HEK293 (cell line): ENCODE measurements around the gene R3HDM2.

ENCODE experiments used
- GLI4 ChIP-seq: fragments of 450-650 bp; formaldehyde crosslinking; IDR thresholded peaks from 2 replicates; pipeline ENCODE4 v1.5.1; 2016; ENCODE audit warnings: missing biosample characterization, missing genetic modification characterization
- GLIS1 ChIP-seq: fragments of 450-650 bp; formaldehyde crosslinking; IDR thresholded peaks from 2 replicates; pipeline ENCODE4 v1.5.1; 2016; ENCODE audit warnings: missing biosample characterization, missing genetic modification characterization
- HOXC10 ChIP-seq: sonication (generic); formaldehyde crosslinking; IDR thresholded peaks from 2 replicates; pipeline ENCODE4 v1.8.1; 2023; ENCODE audit warnings: mild to moderate bottlenecking, missing genetic modification reagents
- KLF9 ChIP-seq: fragments of 450-650 bp; formaldehyde crosslinking; IDR thresholded peaks from 2 replicates; pipeline ENCODE4 v1.5.1; 2016; ENCODE audit warnings: missing biosample characterization, missing genetic modification characterization, low read depth
- MEIS1 ChIP-seq: sonication (generic); formaldehyde crosslinking; IDR thresholded peaks from 2 replicates; pipeline ENCODE4 v1.8.1; 2022; ENCODE audit warnings: missing genetic modification reagents, mild to moderate bottlenecking, borderline replicate concordance
- OSR2 ChIP-seq: fragments of 450-650 bp; formaldehyde crosslinking; IDR thresholded peaks from 2 replicates; pipeline ENCODE4 v1.5.1; 2016; ENCODE audit warnings: missing biosample characterization, missing genetic modification characterization
- OVOL3 ChIP-seq: fragments of 450-650 bp; formaldehyde crosslinking; IDR thresholded peaks from 2 replicates; pipeline ENCODE4 v1.5.1; 2016; ENCODE audit warnings: missing biosample characterization, missing genetic modification characterization
- REPIN1 ChIP-seq: fragments of 450-650 bp; formaldehyde crosslinking; IDR thresholded peaks from 2 replicates; pipeline ENCODE4 v1.5.1; 2017; ENCODE audit warnings: missing biosample characterization, missing genetic modification characterization, low read depth
- SETDB1 ChIP-seq: IDR thresholded peaks from one replicate; pipeline ENCODE4 v1.6.1; 2017; ENCODE audit warnings: mild to moderate bottlenecking, low read length, moderate library complexity, mixed read lengths; ENCODE audit not compliant: insufficient read length
- ZBTB1 ChIP-seq: fragments of 450-650 bp; formaldehyde crosslinking; IDR thresholded peaks from 2 replicates; pipeline ENCODE4 v1.5.1; 2016; ENCODE audit warnings: missing biosample characterization, missing genetic modification characterization
- ZFP41 ChIP-seq: fragments of 450-650 bp; formaldehyde crosslinking; IDR thresholded peaks from 2 replicates; pipeline ENCODE4 v1.5.1; 2016; ENCODE audit warnings: missing biosample characterization, missing genetic modification characterization, borderline replicate concordance
- ZNF140 ChIP-seq: fragments of 450-650 bp; formaldehyde crosslinking; IDR thresholded peaks from 2 replicates; pipeline ENCODE4 v1.5.1; 2016; ENCODE audit warnings: missing biosample characterization, missing genetic modification characterization
- ZNF16 ChIP-seq: fragments of 450-650 bp; formaldehyde crosslinking; IDR thresholded peaks from 2 replicates; pipeline ENCODE4 v1.5.1; 2016; ENCODE audit warnings: low read depth, missing biosample characterization, missing genetic modification characterization
- ZNF175 ChIP-seq: fragments of 450-650 bp; formaldehyde crosslinking; IDR thresholded peaks from 2 replicates; pipeline ENCODE4 v1.5.1; 2016; ENCODE audit warnings: missing biosample characterization, missing genetic modification characterization
- ZNF202 ChIP-seq: fragments of 450-650 bp; formaldehyde crosslinking; IDR thresholded peaks from 2 replicates; pipeline ENCODE4 v1.5.1; 2016; ENCODE audit warnings: missing biosample characterization, missing genetic modification characterization, borderline replicate concordance
- ZNF223 ChIP-seq: fragments of 450-650 bp; formaldehyde crosslinking; IDR thresholded peaks from 2 replicates; pipeline ENCODE4 v1.5.1; 2016; ENCODE audit warnings: missing biosample characterization, missing genetic modification characterization
- ZNF239 ChIP-seq: fragments of 450-650 bp; formaldehyde crosslinking; IDR thresholded peaks from 2 replicates; pipeline ENCODE4 v1.5.1; 2016; ENCODE audit warnings: missing biosample characterization, missing genetic modification characterization
- ZNF341 ChIP-seq: fragments of 450-650 bp; formaldehyde crosslinking; IDR thresholded peaks from 2 replicates; pipeline ENCODE4; 2016; ENCODE audit warnings: low read depth, missing biosample characterization, missing genetic modification characterization
- ZNF350 ChIP-seq: fragments of 450-650 bp; formaldehyde crosslinking; IDR thresholded peaks from 2 replicates; pipeline ENCODE4 v1.5.0; 2017; ENCODE audit warnings: missing biosample characterization, mild to moderate bottlenecking, missing genetic modification characterization
- ZNF514 ChIP-seq: fragments of 450-650 bp; formaldehyde crosslinking; IDR thresholded peaks from 2 replicates; pipeline ENCODE4 v1.5.1; 2016; ENCODE audit warnings: missing biosample characterization, missing genetic modification characterization
- ZNF785 ChIP-seq: fragments of 450-650 bp; formaldehyde crosslinking; IDR thresholded peaks from 2 replicates; pipeline ENCODE4 v1.5.1; 2016; ENCODE audit warnings: missing biosample characterization, missing genetic modification characterization
- ZSCAN16 ChIP-seq: fragments of 450-650 bp; formaldehyde crosslinking; IDR thresholded peaks from 2 replicates; pipeline ENCODE4 v1.5.1; 2016; ENCODE audit warnings: missing biosample characterization, missing genetic modification characterization
- ZXDB ChIP-seq: fragments of 450-650 bp; formaldehyde crosslinking; IDR thresholded peaks from 2 replicates; pipeline ENCODE4 v1.5.1; 2016; ENCODE audit warnings: missing biosample characterization, missing genetic modification characterization
- TF ChIP-seq, protein P1 (sequence below): fragments of 450-650 bp; formaldehyde crosslinking; optimal IDR thresholded peaks from 2 replicates; pipeline ENCODE3; 2016; ENCODE audit warnings: missing biosample characterization, mild to moderate bottlenecking, missing genetic modification characterization
- TF ChIP-seq, protein P2 (sequence below): fragments of 450-650 bp; formaldehyde crosslinking; IDR thresholded peaks from 2 replicates; pipeline ENCODE4 v1.5.1; 2016; ENCODE audit warnings: missing biosample characterization, missing genetic modification characterization
- TF ChIP-seq, protein P3 (sequence below): IDR thresholded peaks from 2 replicates; pipeline ENCODE4 v1.6.1; 2011; ENCODE audit warnings: mild to moderate bottlenecking, low read depth, low read length, borderline replicate concordance
- TF ChIP-seq, protein P4 (sequence below): fragments of 450-650 bp; formaldehyde crosslinking; IDR thresholded peaks from 2 replicates; pipeline ENCODE4 v1.5.1; 2016; ENCODE audit warnings: missing biosample characterization, missing genetic modification characterization
- TF ChIP-seq, protein P5 (sequence below): fragments of 450-650 bp; formaldehyde crosslinking; IDR thresholded peaks from 2 replicates; pipeline ENCODE4 v1.5.1; 2016; ENCODE audit warnings: missing biosample characterization, missing genetic modification characterization
- TF ChIP-seq, protein P6 (sequence below): fragments of 450-650 bp; formaldehyde crosslinking; IDR thresholded peaks from 2 replicates; pipeline ENCODE4 v1.5.1; 2016; ENCODE audit warnings: missing biosample characterization, missing genetic modification characterization
- TF ChIP-seq, protein P7 (sequence below): fragments of 450-650 bp; formaldehyde crosslinking; IDR thresholded peaks from 2 replicates; pipeline ENCODE4 v1.5.1; 2016; ENCODE audit warnings: missing biosample characterization, missing genetic modification characterization

The R3HDM2 gene

DNA sequence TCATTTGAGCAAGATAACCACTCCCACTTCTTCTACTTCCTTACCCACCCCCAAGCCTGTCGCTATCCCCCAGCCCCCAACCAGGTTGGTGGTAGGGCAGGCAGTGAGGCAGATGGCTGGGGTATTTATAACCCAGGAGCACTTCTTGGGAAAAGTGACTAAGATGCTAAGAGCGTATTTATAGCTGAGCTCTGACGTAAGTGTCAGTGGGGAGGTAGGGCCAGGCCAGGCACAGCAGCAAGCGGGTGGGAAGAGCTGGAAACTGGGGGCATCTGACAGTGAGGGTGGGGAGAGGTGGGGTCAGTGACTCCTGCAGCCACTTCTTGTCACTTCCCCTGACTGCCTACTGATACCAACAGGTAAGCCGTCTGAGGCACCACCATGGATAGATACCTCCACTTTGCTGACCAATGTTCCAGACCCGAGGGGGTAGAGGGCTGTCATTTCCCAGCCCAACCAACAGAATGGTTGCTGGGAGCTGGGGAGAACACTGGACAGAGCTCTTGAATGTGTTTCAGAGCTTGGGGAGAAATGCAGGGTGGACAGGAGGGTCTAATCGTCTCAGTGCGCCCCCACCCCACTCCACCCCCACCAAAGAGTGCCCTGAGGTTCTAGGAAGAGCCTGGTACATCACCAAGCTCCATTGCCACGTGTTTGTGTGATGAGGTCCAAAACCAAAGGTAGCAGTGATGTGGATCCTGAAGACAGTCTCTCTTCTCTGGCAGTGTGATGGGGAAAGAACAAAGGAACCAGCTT lies 21.5 kb upstream of the R3HDM2 start (continued):
- TF ChIP-seq ZFP41 (tag by site-specific recombination) (no peak), ZNF785 (tag by site-specific recombination) (no peak), ZNF350 (tag by site-specific recombination) (no peak), ZNF223 (no peak), REPIN1 (tag by site-specific recombination) (no peak), ZNF239 (tag by site-specific recombination) (no peak), ZNF341 (tag by site-specific recombination) (peak; percentile 90), HOXC10 (CRISPR knock-in tag) (no peak), ZBTB1 (no peak), ZNF514 (tag by site-specific recombination) (no peak), OVOL3 (tag by site-specific recombination) (no peak), GLIS1 (peak; percentile 55), ZNF16 (tag by site-specific recombination) (no peak), ZSCAN16 (tag by site-specific recombination) (no peak), ZNF175 (tag by site-specific recombination) (no peak), MEIS1 (CRISPR knock-in tag) (no peak), ZNF140 (no peak), GLI4 (tag by site-specific recombination) (no peak), KLF9 (tag by site-specific recombination) (peak; percentile 20; the same call in 1 of the 2 replicates), ZXDB (tag by site-specific recombination) (no peak), ZNF202 (no peak), SETDB1 (no peak), OSR2 (tag by site-specific recombination) (no peak)
- TF ChIP-seq, protein P1, sequence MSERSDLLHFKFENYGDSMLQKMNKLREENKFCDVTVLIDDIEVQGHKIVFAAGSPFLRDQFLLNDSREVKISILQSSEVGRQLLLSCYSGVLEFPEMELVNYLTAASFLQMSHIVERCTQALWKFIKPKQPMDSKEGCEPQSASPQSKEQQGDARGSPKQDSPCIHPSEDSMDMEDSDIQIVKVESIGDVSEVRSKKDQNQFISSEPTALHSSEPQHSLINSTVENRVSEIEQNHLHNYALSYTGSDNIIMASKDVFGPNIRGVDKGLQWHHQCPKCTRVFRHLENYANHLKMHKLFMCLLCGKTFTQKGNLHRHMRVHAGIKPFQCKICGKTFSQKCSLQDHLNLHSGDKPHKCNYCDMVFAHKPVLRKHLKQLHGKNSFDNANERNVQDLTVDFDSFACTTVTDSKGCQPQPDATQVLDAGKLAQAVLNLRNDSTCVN (tag by site-specific recombination): no peak
- TF ChIP-seq, protein P2, sequence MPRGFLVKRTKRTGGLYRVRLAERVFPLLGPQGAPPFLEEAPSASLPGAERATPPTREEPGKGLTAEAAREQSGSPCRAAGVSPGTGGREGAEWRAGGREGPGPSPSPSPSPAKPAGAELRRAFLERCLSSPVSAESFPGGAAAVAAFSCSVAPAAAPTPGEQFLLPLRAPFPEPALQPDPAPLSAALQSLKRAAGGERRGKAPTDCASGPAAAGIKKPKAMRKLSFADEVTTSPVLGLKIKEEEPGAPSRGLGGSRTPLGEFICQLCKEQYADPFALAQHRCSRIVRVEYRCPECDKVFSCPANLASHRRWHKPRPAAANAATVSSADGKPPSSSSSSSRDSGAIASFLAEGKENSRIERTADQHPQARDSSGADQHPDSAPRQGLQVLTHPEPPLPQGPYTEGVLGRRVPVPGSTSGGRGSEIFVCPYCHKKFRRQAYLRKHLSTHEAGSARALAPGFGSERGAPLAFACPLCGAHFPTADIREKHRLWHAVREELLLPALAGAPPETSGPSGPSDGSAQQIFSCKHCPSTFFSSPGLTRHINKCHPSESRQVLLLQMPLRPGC (tag by site-specific recombination): no peak
- TF ChIP-seq, protein P3, sequence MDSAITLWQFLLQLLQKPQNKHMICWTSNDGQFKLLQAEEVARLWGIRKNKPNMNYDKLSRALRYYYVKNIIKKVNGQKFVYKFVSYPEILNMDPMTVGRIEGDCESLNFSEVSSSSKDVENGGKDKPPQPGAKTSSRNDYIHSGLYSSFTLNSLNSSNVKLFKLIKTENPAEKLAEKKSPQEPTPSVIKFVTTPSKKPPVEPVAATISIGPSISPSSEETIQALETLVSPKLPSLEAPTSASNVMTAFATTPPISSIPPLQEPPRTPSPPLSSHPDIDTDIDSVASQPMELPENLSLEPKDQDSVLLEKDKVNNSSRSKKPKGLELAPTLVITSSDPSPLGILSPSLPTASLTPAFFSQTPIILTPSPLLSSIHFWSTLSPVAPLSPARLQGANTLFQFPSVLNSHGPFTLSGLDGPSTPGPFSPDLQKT: no peak
- TF ChIP-seq, protein P4, sequence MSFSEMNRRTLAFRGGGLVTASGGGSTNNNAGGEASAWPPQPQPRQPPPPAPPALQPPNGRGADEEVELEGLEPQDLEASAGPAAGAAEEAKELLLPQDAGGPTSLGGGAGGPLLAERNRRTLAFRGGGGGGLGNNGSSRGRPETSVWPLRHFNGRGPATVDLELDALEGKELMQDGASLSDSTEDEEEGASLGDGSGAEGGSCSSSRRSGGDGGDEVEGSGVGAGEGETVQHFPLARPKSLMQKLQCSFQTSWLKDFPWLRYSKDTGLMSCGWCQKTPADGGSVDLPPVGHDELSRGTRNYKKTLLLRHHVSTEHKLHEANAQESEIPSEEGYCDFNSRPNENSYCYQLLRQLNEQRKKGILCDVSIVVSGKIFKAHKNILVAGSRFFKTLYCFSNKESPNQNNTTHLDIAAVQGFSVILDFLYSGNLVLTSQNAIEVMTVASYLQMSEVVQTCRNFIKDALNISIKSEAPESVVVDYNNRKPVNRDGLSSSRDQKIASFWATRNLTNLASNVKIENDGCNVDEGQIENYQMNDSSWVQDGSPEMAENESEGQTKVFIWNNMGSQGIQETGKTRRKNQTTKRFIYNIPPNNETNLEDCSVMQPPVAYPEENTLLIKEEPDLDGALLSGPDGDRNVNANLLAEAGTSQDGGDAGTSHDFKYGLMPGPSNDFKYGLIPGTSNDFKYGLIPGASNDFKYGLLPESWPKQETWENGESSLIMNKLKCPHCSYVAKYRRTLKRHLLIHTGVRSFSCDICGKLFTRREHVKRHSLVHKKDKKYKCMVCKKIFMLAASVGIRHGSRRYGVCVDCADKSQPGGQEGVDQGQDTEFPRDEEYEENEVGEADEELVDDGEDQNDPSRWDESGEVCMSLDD: no peak
- TF ChIP-seq, protein P5, sequence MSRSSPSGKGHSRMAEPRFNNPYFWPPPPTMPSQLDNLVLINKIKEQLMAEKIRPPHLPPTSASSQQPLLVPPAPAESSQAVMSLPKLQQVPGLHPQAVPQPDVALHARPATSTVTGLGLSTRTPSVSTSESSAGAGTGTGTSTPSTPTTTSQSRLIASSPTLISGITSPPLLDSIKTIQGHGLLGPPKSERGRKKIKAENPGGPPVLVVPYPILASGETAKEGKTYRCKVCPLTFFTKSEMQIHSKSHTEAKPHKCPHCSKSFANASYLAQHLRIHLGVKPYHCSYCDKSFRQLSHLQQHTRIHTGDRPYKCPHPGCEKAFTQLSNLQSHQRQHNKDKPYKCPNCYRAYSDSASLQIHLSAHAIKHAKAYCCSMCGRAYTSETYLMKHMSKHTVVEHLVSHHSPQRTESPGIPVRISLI (tag by site-specific recombination): no peak
- TF ChIP-seq, protein P6, sequence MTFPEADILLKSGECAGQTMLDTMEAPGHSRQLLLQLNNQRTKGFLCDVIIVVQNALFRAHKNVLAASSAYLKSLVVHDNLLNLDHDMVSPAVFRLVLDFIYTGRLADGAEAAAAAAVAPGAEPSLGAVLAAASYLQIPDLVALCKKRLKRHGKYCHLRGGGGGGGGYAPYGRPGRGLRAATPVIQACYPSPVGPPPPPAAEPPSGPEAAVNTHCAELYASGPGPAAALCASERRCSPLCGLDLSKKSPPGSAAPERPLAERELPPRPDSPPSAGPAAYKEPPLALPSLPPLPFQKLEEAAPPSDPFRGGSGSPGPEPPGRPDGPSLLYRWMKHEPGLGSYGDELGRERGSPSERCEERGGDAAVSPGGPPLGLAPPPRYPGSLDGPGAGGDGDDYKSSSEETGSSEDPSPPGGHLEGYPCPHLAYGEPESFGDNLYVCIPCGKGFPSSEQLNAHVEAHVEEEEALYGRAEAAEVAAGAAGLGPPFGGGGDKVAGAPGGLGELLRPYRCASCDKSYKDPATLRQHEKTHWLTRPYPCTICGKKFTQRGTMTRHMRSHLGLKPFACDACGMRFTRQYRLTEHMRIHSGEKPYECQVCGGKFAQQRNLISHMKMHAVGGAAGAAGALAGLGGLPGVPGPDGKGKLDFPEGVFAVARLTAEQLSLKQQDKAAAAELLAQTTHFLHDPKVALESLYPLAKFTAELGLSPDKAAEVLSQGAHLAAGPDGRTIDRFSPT (tag by site-specific recombination): peak; percentile 76; the same call in 1 of the 2 replicates
- TF ChIP-seq, protein P7, sequence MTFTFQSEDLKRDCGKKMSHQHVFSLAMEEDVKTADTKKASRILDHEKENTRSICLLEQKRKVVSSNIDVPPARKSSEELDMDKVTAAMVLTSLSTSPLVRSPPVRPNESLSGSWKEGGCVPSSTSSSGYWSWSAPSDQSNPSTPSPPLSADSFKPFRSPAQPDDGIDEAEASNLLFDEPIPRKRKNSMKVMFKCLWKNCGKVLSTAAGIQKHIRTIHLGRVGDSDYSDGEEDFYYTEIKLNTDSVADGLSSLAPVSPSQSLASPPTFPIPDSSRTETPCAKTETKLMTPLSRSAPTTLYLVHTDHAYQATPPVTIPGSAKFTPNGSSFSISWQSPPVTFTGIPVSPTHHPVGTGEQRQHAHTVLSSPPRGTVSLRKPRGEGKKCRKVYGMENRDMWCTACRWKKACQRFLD (tag by site-specific recombination): no peak
